GM18508 (cell line): ENCODE results near the gene GARIN5B.

Source experiments
- ATAC-seq: cut with Tn5 transposase; IDR thresholded peaks from one replicate; pipeline ENCODE4 v1.9.1; 2021; ENCODE audit warnings: moderate number of reproducible peaks; ENCODE audit not compliant: insufficient read depth, unreplicated experiment

The GARIN5B gene

DNA sequence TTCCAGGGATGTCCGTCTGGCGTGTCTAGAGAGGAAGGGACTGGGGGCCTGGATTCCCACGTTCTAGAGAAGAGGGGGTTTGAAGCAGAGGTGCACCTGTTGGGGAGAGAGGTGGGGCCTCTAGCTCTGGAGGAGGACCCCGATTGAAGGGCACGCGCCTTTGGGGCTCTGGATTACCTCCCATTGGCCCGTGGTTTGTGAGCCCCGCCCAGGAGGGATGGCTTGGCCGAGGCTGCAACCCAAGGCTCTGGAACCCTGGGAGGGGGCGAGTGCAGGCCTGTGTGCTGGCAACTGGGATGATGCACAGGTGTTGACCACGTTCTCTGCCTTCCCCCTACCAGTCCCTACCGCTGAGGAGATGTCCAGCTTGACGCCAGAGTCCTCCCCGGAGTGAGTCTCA is 58.1 kb downstream of the GARIN5B start:
- no peak for ATAC-seq
